Neutrophil (primary cell): ENCODE measurements around the gene RAB27A.
A peak's percentile ranks its signal among the peaks of the same experiment; 100 is the strongest.

Source experiments
- H3K27ac ChIP-seq: fragments of 200-600 bp; sonication (generic); 2 replicates; pipeline ENCODE4 v1.5.1; 2016; ENCODE audit warnings: mild to moderate bottlenecking, moderate library complexity
- H3K27me3 ChIP-seq: fragments of 200-600 bp; sonication (generic); 2 replicates; pipeline ENCODE4 v1.6.0; 2016; ENCODE audit warnings: mild to moderate bottlenecking
- H3K36me3 ChIP-seq: fragments of 200-600 bp; sonication (generic); 2 replicates; pipeline ENCODE4 v1.5.1; 2017
- H3K4me1 ChIP-seq, 2 experiments: fragments of 200-600 bp in 1 of 2; sonication (generic) in 1 of 2; 1 replicate in 1 of 2; 2 replicates in 1 of 2; pipeline versions ENCODE4 v1.5.1 to v1.6.1; 2013 to 2016; ENCODE audit warnings: low read depth in 1 of 2, low read length in 1 of 2, mild to moderate bottlenecking in 1 of 2, moderate library complexity in 1 of 2; ENCODE audit not compliant: control insufficient read depth in 1 of 2, insufficient read depth in 1 of 2
- H3K4me3 ChIP-seq, 2 experiments: fragments of 200-600 bp in 1 of 2; sonication (generic) in 1 of 2; 1 replicate in 1 of 2; 2 replicates in 1 of 2; pipeline ENCODE4 v1.5.1; 2013 to 2016; ENCODE audit warnings: low read depth in 1 of 2, low read length in 1 of 2, mild to moderate bottlenecking in 1 of 2, moderate library complexity in 1 of 2
- H3K9me3 ChIP-seq: fragments of 200-600 bp; sonication (generic); 2 replicates; pipeline ENCODE4 v1.5.1; 2016
- TF ChIP-seq, protein P1 (sequence below): fragments of 200-600 bp; sonication (generic); IDR thresholded peaks from 2 replicates; pipeline ENCODE4 v1.5.1; 2016; ENCODE audit warnings: antibody characterized with exemption

The RAB27A gene

DNA sequence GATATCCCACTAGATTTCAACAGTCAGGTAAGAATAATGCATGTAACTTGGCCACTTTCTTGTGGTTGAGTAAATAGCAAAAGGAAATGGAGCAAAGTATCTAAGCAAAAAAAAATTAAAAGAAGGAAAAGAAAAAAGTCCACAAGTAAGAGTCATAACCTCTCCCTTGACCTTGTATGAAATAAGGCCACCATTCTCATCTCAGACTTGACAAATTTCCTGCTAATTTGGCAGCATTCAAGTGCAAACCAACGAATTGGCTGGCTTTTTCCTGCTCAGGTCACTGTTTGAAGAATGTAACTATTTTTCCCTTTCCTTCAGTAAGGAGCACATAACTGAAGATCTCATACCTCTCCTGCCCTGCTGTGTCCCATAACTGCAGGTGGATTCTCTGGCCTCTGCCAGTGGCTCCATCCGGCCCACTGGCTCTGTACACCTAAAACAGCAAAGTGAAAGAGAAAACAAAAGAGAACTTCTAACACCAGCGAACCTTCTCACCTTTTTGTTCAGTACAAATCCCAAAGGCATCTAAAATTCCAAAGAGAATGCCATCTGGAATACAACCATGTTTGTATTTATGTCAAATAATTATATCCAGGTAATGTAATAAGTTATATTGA, 59.5 kb downstream of the RAB27A start:
- peaks cover 52 to 74% of the 10 kb centered on the region in 2 experiments for H3K4me1 ChIP-seq
- peak overlapping the region; percentile 74 for H3K27ac ChIP-seq
- peaks cover 57% of the 10 kb centered on the region for H3K36me3 ChIP-seq
- TF ChIP-seq, protein P1, sequence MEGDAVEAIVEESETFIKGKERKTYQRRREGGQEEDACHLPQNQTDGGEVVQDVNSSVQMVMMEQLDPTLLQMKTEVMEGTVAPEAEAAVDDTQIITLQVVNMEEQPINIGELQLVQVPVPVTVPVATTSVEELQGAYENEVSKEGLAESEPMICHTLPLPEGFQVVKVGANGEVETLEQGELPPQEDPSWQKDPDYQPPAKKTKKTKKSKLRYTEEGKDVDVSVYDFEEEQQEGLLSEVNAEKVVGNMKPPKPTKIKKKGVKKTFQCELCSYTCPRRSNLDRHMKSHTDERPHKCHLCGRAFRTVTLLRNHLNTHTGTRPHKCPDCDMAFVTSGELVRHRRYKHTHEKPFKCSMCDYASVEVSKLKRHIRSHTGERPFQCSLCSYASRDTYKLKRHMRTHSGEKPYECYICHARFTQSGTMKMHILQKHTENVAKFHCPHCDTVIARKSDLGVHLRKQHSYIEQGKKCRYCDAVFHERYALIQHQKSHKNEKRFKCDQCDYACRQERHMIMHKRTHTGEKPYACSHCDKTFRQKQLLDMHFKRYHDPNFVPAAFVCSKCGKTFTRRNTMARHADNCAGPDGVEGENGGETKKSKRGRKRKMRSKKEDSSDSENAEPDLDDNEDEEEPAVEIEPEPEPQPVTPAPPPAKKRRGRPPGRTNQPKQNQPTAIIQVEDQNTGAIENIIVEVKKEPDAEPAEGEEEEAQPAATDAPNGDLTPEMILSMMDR = no peak
- no peaks in the 10 kb centered on the region for H3K9me3 ChIP-seq
- H3K4me3 ChIP-seq = no peak overlapping the region
- no peaks in the 10 kb centered on the region for H3K27me3 ChIP-seq

DNA sequence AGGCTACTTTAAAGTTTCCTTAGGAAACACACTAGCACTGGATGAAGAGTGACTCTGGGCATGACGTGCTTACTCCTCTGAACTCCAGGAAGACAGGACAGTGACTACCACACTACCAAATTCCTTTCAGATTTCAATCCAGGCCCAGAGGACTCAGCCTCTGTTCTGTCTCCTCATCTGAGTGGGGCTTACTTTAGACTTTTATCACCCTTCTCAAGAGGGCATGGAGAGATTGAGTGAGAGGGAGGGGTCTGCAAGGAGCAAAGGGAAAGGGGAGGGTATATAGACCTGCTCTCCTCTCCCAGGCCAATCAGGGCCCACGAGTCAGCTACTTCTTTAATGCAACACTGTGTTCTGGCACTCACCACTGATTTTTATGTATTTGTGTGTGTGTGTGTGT, 63.5 kb downstream of the RAB27A start:
- peaks cover 41% of the 10 kb centered on the region for H3K36me3 ChIP-seq
- no peaks in the 10 kb centered on the region for H3K27me3 ChIP-seq
- H3K4me3 ChIP-seq = no peak overlapping the region
- TF ChIP-seq, protein P1 = no peak
- no peaks in the 10 kb centered on the region for H3K9me3 ChIP-seq
- peaks cover 83 to 90% of the 10 kb centered on the region in 2 experiments for H3K4me1 ChIP-seq
- peak overlapping the region; percentile 94 for H3K27ac ChIP-seq

DNA sequence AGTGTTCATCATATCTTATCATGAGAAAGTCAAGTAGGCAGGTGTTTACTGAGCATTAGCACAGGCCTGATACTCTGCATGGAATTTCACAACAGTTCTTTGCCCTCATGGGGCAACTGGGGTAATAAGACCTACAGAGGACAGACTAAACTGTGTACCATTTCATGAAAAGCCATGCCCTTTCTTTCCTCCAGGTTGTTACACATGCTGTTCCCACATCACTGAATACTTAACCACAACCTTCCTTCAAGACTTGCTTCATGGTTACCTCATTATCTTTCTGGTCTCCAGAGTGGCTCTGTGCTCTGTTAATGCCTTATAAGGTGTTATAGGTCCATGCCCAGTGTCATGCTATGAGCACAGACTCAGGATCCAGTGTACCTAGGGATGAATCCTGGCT, 64.7 kb downstream of the RAB27A start:
- Histone ChIP-seq H3K4me3 (peak overlapping the region in 1 of 2 experiments; percentile 31), H3K4me1 (peaks cover 84 to 90% of the 10 kb centered on the region in 2 experiments), H3K27ac (peak overlapping the region; percentile 94), H3K9me3 (no peaks in the 10 kb centered on the region), H3K27me3 (no peaks in the 10 kb centered on the region), H3K36me3 (peaks cover 46% of the 10 kb centered on the region)
- TF ChIP-seq, protein P1 = no peak

DNA sequence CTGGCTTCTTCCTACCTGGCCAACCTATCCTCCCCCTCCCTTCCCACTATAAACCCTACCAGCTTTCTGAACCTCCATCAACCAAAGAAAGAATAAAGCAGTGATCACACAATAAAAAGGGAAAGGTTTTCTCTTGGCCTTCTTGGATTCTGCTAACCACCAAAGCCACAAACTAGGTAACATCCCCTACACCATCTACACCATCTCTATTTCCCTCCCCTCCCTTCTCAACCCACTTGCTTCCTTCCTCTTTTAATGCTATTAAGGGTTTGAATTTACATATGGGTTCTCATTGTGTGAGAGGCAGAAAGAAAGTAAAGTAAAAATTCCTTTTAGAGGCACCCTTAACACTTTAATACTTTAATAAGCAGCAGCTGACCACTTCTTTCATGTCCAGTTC, 67.0 kb downstream of the RAB27A start:
- H3K4me1 ChIP-seq = peaks cover 92 to 97% of the 10 kb centered on the region in 2 experiments
- TF ChIP-seq, protein P1 = no peak
- H3K4me3 ChIP-seq = peak overlapping the region; percentile 49 to 52

DNA sequence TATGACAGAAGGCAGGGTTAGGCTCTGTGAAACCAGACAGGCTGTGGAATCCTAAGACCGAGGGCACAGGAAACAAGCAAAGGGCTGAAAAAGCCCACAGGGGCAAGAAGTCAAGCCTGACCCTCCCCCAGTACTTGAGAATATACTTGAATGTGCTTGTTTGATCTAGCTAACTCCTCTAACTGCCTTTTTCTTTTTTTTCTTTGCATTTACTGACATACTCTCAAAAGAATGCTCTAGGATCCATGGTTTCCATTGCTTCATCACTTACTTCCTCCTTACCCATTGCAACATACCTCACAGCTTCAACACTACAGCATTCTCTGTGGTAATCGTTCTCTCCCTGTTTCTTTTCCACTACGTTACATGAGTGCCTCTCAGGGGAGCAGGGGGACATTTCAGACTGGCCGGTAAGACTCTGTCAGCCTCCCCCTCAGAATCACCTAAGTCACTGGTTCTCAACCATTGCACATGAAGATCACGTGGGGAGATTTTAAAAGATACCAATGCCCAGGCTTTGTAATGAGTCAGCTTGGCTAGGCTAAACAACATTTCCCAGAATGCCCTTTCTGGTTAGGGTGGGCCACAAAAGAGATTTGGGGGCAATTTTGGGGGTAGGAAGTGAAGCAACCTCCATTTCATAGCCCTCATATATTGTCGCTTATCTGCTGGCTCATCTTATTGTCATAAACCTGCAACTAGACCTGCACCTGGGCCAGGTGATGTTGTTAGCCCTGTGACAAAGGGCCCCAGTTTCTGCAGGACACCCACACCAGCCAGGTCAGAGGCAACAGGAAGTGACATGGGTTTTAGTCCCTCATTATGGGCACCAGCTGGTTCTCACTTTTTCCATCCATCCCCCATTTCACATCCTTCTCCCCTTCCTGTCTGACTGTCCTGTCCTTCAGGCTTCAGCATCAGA, 68.3 kb downstream of the RAB27A start:
- H3K27ac ChIP-seq = peak overlapping the region; percentile 94
- H3K4me1 ChIP-seq = peaks cover 96 to 98% of the 10 kb centered on the region in 2 experiments
- TF ChIP-seq, protein P1 = peak; percentile 20

More for the DNA sequence above, 67.0 kb downstream of the RAB27A start:
- H3K36me3 ChIP-seq = peaks cover 44% of the 10 kb centered on the region
- H3K27me3 ChIP-seq = no peaks in the 10 kb centered on the region
- H3K27ac ChIP-seq = peak overlapping the region; percentile 94
- H3K9me3 ChIP-seq = no peaks in the 10 kb centered on the region

More for the DNA sequence above, 68.3 kb downstream of the RAB27A start:
- Histone ChIP-seq H3K36me3 (peaks cover 39% of the 10 kb centered on the region), H3K4me3 (peak overlapping the region; percentile 49 to 52), H3K9me3 (no peaks in the 10 kb centered on the region), H3K27me3 (no peaks in the 10 kb centered on the region)
